ENCODE measurements around the gene BAG5. TPM values are rescaled to one million over a fixed set of nuclear protein-coding genes. Genes with fewer than 3 reads are reported as not detected.
A peak's percentile ranks its signal among the peaks of the same experiment; 100 is the strongest.

The BAG5 gene
- total and polyA plus RNA-seq, 2 of the 8 experiments (the other 6 are each of a cell fraction or from before 2014, with no cell fraction given) = 7.4 to 29.5 TPM

DNA sequence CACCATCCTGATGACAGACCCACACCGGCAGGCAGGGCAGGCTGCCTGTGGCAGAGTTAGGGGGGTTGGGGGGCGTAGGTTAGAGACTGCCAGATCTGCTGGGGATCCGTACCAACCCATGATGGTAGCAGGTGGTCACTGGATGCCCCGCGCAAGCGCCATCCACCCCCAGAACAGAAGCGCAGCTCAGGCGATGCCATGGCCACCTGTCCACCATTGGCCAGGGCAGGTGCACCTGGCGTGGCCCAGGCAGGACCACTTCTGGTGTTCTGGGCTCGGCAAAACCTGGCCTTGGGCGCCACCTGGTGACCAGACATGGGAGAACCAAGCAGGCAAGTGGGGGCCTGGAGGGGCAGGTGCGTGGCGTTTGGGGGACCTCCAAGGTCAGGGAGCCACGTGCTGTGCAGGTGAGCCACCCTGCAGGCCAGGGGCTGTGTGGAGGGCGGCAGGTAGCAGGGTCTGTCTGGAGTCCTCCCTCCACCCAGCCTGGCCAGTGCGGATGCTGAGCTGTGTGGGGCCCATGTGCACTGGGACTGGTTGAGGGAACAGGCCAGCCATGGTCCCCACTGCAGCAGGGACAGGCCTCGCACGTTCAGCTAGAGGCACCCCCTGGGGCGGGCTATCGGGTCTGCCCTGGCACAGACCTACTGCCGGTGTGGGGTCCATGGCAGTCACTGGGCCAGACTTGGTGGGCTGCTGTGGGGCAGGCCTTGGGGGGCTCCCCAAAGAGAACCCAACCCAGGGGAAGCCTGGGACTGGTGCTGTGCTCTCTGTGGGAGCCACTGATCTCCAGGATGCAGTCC, 15.6 kb downstream of the BAG5 start (continued):
- TF ChIP-seq, protein P1, sequence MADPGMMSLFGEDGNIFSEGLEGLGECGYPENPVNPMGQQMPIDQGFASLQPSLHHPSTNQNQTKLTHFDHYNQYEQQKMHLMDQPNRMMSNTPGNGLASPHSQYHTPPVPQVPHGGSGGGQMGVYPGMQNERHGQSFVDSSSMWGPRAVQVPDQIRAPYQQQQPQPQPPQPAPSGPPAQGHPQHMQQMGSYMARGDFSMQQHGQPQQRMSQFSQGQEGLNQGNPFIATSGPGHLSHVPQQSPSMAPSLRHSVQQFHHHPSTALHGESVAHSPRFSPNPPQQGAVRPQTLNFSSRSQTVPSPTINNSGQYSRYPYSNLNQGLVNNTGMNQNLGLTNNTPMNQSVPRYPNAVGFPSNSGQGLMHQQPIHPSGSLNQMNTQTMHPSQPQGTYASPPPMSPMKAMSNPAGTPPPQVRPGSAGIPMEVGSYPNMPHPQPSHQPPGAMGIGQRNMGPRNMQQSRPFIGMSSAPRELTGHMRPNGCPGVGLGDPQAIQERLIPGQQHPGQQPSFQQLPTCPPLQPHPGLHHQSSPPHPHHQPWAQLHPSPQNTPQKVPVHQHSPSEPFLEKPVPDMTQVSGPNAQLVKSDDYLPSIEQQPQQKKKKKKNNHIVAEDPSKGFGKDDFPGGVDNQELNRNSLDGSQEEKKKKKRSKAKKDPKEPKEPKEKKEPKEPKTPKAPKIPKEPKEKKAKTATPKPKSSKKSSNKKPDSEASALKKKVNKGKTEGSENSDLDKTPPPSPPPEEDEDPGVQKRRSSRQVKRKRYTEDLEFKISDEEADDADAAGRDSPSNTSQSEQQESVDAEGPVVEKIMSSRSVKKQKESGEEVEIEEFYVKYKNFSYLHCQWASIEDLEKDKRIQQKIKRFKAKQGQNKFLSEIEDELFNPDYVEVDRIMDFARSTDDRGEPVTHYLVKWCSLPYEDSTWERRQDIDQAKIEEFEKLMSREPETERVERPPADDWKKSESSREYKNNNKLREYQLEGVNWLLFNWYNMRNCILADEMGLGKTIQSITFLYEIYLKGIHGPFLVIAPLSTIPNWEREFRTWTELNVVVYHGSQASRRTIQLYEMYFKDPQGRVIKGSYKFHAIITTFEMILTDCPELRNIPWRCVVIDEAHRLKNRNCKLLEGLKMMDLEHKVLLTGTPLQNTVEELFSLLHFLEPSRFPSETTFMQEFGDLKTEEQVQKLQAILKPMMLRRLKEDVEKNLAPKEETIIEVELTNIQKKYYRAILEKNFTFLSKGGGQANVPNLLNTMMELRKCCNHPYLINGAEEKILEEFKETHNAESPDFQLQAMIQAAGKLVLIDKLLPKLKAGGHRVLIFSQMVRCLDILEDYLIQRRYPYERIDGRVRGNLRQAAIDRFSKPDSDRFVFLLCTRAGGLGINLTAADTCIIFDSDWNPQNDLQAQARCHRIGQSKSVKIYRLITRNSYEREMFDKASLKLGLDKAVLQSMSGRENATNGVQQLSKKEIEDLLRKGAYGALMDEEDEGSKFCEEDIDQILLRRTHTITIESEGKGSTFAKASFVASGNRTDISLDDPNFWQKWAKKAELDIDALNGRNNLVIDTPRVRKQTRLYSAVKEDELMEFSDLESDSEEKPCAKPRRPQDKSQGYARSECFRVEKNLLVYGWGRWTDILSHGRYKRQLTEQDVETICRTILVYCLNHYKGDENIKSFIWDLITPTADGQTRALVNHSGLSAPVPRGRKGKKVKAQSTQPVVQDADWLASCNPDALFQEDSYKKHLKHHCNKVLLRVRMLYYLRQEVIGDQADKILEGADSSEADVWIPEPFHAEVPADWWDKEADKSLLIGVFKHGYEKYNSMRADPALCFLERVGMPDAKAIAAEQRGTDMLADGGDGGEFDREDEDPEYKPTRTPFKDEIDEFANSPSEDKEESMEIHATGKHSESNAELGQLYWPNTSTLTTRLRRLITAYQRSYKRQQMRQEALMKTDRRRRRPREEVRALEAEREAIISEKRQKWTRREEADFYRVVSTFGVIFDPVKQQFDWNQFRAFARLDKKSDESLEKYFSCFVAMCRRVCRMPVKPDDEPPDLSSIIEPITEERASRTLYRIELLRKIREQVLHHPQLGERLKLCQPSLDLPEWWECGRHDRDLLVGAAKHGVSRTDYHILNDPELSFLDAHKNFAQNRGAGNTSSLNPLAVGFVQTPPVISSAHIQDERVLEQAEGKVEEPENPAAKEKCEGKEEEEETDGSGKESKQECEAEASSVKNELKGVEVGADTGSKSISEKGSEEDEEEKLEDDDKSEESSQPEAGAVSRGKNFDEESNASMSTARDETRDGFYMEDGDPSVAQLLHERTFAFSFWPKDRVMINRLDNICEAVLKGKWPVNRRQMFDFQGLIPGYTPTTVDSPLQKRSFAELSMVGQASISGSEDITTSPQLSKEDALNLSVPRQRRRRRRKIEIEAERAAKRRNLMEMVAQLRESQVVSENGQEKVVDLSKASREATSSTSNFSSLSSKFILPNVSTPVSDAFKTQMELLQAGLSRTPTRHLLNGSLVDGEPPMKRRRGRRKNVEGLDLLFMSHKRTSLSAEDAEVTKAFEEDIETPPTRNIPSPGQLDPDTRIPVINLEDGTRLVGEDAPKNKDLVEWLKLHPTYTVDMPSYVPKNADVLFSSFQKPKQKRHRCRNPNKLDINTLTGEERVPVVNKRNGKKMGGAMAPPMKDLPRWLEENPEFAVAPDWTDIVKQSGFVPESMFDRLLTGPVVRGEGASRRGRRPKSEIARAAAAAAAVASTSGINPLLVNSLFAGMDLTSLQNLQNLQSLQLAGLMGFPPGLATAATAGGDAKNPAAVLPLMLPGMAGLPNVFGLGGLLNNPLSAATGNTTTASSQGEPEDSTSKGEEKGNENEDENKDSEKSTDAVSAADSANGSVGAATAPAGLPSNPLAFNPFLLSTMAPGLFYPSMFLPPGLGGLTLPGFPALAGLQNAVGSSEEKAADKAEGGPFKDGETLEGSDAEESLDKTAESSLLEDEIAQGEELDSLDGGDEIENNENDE (IDR thresholded peaks at IDR 0.05; ENCODE audit: insufficient replicate concordance, low read length) = no peak
- TF ChIP-seq KDM5A (IDR thresholded peaks at IDR 0.05; ENCODE audit: low read length) (no peak), BRCA1 (IDR thresholded peaks at IDR 0.05; ENCODE audit: low read depth, low read length) (no peak), GABPA (IDR thresholded peaks at IDR 0.05; ENCODE audit: borderline replicate concordance, insufficient read depth, low read length) (peak; percentile 65; the same call in 1 of the 2 replicates), SIN3A (conservative IDR thresholded peaks at IDR 0.05 in 1 of 2, IDR thresholded peaks at IDR 0.05 in 1 of 2; ENCODE audit: low read depth in 1 of 2, low read length in 2 of 2) (peak in 1 of 2 experiments; percentile 77; a peak in 2 of 4 replicates), TAF1 (IDR thresholded peaks at IDR 0.05; ENCODE audit: low read depth, low read length) (no peak), JUN (IDR thresholded peaks at IDR 0.05; ENCODE audit: low read depth, low read length) (no peak)

Measured in H1 (cell line).